NCI-H2227 (cell line): ENCODE results near the gene ZNF81.
A peak's percentile ranks its signal among the peaks of the same experiment; 100 is the strongest.
"Not testable (repeated sequence)": the region's sequence is repeated elsewhere in the genome, so short reads cannot be mapped to it uniquely, and the experiment has no call there.

ENCODE experiments used
- DNase-seq: peaks from one replicate; lab custom pipeline; 2025; ENCODE audit not compliant: unreplicated experiment; lab: John Stamatoyannopoulos, UW

ZNF81 gene

DNA sequence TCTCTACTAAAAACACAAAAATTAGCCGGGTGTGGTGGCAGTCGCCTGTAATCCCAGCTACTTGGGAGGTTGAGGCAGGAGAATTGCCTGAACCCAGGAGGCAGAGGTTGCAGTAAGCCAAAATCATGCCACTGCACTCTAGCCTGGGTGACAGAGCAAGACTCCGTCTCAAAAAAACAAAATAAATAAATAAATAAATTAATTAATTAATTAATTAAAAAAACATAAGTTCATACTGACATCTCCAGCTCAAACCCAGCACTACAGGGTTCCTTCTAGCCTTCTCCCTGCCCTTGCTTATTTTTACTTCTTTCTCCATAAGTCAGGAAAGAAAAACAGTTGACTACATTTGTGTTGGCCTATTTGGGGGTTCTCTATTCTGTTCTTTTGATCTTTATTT lies 95.3 kb downstream of the ZNF81 start:
- DNase-seq = not testable (repeated sequence)

DNA sequence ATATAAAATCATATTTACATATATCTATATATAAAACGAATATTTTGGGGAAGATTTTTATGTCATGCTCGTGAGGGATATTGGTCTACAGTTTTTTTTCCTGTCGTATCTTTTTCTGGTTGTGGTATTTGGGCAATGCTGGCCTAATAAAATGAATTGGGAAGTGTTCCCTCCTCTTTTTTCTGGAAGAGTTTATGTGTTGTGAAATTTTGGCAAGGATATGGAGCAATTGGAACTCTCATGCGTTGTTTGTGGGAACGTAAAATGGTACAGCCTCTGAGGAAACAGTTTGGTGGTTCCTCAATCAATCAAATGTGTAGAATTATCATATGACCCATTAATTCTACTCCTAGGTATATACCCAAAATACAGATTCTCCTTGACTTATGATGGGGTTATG lies 97.2 kb downstream of the ZNF81 start:
- DNase-seq = no peak

DNA sequence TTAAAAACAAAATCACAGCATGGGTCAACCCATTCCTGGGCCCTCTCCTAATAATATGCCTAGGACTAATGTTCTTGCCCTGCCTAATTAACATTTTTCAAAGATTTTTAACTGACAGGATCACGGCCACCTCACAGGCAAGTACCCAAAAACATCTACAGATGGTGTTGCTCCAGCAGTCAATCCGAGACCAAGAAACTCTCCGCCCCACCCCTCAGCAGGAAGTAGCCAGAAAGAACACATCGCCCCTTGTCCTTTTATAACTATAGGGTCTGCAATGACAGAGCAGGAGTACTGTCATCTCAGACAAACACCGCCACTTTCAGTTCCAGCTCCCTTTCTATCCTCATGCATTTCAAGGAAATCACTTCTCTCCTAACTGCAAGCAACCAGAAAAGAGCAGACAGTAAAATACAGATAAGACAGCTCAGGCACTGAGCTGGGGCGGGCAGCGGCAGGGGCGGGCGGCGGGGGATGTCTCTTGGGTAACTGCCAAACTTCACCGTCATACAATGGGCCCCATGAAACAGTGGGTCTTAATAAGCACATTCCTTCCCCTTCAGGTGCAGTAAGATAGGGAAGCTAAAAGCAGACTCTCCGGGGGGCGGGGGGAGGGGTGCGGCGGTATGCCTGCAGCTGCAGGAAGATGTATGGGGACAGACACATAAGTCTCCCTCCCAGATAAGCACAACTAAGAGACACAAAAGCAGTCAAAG lies 99.7 kb downstream of the ZNF81 start:
- DNase-seq = peak; percentile 72

DNA sequence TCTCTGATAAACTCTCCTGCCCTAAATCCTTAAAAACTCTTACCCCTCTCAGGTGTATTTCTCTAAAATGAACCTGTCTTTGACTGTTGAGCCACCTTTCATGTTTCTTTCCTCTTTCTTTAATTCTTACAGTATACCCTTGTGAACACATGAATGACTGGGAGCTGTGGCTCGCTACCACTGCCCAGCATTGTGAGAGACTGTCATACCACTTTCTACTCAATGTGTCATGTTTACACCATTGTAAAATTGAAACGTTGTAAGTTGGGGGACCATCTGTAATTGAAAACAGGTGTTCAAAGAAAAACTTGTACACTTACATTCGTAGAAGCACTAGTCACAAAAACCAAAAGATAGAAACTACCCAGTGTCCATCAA lies 100.2 kb downstream of the ZNF81 start:
- DNase-seq = no peak

DNA sequence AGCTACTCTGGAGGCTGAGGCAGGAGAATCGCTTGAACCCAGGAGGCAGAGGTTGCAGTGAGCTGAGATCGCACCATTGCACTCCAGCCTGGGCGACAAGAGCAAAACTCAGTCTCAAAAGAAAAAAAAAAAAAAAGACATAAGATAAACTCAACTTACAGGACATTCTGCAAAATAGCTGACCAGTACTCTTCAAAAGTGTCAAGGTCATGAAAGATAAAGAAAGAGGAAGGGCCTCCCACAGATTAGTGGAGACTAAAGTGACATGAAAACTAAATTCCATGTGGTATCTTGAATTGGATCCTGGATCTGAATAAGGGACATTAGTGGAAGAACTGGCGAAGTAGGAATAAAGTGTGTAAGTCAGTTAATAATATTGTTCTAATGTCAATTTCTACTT lies 103.7 kb downstream of the ZNF81 start:
- DNase-seq = no peak

- no peak for DNase-seq
These were observed 104.7 kb downstream of the ZNF81 start for GRCh38 chrX:47941423-47941822.

DNA sequence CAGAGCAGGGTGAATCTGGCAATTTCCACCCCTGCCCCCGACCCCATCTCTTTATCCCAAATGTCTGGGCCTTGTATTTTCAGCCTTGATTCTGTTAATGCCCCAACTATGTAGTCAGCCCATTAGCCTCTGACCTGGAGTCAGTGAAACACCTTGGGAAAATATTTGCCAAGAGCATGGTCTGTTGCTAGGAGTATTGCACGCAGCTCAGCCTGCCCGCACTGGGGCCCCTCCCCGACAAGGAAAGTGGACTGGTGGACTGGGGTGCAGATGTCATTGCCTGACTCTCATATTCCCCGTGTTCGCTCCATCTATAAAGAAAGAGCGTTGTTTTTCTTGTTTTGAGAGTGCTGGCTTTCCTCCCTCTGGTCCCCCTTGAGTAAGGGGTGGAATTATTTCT lies 118.6 kb downstream of the ZNF81 start:
- not testable (repeated sequence) for DNase-seq

DNA sequence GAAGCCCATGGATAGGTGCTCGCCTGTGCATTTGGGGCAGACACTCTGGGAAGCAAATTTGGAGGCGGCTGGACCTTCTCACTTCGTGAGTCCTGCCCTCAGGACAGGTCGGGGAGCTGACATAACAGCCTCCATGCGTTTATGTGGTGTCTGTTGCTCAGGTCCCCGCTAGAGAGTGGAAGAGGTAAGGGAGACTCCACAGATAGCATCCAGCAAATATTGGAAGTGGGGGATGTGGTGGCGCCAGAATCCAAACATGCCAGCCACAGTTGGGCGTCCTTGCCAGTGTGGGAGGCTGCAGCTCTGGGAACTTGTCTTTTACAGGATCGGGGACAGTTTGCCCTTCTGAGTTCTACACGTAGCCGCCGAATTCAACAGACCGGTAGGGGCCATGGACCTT lies 119.3 kb downstream of the ZNF81 start:
- DNase-seq = no peak

- not testable (repeated sequence) for DNase-seq
These were observed 121.5 kb downstream of the ZNF81 start for GRCh38 chrX:47958206-47958605.

DNA sequence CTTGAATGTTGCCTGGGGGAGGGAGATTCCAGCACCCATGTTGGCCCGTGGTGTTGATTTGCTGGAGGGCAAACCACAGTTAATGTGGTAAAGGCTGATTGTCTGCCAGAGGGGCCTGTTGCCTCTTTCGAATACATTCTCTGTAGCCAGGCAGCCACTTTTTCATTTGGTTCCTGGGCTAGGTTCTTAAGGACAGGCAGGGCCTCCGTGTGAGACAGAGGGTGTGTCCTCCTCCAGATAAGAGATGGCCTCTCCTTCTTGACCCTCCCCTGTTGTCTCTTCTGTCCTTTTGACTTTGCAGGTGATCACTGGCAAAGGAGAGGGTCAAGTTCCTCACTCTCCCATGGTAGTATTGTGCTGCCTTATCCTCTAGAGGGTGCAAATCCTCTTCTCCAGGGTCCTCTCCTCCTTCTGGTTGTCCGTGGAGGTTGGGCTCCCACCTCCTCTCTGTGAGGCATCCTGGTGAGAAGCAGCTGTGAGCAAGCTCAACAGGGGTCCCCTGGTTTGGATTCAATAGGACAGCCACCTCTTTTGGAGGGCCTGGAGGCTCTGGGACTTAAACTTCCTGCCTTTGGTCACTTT lies 122.2 kb downstream of the ZNF81 start:
- no peak for DNase-seq

DNA sequence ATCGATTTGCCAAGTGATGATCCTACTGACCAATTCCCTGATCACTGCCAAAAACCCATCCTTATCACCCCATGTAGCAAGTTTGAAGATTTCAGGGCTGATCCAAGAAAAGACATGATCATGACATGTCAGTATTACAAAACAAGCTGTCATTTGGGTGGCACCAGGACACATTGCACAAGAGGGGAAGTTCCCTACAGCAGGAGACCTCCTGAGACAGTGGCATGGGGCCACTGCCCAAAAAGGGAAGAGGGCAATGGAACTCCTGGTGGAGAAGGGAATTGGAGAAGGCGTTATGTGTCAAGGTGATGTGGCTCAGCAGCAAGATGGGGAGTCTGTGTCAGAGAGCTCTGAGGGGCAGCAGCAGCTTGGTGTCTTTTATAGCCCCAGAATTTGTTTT lies 123.7 kb downstream of the ZNF81 start:
- DNase-seq = no peak

GRCh38 chrX:47961830-47962229 lies 125.1 kb downstream of the ZNF81 start:
- DNase-seq = not testable (repeated sequence)

DNA sequence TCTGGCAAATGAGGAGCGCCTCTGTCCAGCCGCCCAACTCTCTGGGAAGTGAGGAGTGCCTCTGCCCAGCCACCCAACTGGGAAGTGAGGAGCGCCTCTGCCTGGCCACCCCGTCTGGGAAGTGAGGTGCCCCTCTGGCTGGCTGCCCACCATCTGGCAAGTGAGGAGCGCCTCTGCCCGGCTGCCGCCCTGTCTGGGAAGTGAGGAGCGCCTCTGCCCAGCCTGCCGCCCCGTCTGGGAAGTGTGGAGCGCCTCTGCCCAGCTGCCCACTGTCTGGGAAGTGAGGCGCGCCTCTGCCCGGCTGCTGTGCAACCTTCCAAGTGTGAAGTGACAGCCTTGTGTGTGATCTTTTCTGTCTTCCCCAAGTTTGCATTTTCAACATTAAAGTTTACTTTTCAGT lies 128.8 kb downstream of the ZNF81 start:
- not testable (repeated sequence) for DNase-seq
